ACHN (cell line): ENCODE data around the gene SDS.

Source experiments
- DNase-seq: peaks from one replicate; pipeline ENCODE4 v3.0.0-alpha.2; 2015
- in situ Hi-C: cut with HindIII; loops from 2 replicates; pipeline ENCODE4 v1.10.0; 2017; ENCODE audit warnings: low sequenced_read_pairs, low pct_ligation_motif_present, low pct_unique_long_range_greater_than_20kb

The SDS gene

DNA sequence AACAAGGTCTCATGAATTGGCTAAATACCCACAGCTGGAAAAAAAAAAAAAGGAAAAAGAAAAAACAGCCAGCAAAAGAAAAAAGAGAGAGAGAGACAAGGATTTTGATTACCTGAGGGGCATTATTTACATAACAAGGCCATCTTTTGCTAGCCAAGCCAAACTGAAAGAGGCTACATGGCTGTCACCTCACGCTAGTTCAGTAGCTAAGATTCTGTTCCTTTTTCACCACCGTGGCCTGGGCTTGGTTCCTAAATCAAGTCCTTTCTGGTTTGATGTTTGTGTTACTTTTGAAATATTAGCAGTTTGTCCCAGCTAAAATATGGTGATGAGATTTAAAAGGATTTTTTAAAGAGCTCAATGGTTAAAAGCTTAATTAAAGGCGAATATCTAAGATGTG, 2.0 kb upstream of the SDS start:
- no peak for DNase-seq
- in situ Hi-C loops, result no loop called here

- in situ Hi-C loops, result no loop called here
- no peak for DNase-seq
Observed at GRCh38 chr12:113402586-113403260, 964 bp downstream of the SDS start.

DNA sequence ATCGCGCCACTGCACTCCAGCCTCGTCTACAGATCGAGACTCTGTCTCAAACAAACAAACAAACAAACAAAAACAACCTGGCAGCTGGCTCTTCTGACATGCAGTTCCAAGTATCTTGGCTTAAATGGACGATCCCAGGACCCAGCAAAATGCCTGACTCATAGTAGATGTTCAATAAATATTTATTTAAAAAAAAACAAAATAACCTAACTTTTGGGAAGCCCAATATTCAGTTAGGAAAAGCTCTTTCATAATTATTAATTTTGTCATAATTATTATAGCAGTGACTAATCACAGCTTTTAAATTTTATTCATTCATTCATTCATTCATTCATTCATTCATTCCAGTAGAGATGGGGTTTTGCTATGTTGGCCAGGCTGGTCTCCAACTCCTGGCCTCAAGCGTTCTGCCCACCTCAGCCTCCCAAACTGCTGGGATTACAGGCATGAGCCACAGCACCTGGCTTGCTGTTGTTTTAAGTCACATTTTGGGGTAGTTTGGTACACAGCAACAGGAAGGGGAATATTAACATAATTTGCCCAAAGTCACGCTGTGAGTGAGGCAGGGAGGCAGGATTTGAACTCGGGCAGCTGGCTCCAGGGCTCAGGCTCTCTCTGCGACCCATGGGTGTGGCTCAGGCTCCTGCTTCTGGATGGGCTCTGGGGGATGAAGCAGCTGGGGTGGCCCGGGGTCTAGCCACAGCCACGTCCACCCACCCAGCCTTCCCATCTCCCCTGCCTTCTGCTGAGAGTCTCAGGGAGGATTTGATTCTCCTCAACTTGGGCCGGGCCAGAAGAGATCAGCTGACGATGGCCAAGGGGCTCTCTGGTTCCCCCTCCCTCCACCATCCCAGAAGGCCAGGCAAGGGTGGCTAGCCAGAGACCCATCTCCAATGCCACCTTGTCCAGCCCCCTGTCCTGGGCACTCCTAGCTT, 2.4 kb downstream of the SDS start:
- DNase-seq, result no peak
- in situ Hi-C loops, result no loop called here

DNA sequence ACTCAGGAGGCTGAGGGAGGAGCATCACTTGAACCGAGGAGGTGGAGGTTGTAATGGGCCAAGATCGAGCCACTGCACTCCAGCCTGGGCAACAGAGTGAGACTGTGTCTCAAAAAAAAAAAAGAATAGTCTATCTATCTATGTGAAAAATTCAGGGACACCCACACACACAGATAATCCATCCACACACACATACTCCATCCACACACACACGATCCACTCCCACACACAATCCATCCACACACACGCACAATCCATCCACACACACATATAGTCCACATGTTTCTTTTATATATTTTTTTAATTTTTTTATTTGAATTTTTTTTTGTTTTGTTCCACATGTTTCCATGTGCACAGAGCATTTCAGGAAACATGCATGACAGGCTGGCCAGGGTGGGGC, 3.3 kb downstream of the SDS start:
- no peak for DNase-seq
- in situ Hi-C loops, result no loop called here

GRCh38 chr12:113399490-113399889, 4.2 kb downstream of the SDS start:
- in situ Hi-C loops, result no loop called here
- DNase-seq, result no peak

DNA sequence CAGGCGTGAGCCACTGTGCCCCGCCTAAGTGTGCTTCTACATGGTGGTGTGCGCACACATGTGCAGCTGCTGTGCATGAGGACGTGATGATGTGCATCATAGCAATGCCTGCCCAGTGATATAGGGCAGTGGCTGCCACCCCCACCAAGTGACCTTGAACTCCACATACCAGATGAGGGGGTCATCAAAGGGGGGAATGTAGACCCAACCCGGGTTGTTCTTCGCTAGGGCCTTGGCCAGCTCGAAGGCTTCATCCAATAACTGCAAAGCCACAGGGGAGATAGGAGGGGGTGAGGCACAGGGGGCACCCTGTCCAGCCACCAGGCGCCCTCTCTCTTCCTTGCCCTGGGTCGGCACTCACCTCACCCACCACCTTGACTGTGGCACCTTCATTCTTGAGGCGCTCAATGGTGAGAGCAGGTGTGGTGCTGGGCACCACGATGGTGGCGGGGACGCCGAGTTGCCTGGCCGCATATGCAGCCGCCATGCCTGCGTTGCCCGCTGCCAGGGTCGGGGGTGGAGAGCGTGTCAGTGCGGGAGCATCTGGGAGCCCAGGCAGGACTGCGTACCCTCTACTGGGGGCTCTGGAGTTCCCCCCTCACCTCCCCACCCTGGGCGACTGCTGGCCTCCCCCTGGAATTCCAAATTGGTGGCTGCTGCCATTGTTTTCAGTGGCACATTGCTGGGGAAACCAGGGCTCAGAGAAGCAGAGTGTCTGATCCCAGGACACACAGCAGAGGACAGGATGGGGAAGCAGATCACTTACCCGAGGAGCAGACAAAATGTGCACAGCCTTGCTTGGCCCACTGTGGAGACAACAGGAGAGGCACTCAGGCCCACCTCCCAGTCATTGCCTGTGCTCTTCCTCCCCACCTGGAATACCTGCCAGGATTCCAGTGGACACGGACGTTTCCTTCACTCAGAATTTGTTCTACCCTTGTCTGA, 5.1 kb downstream of the SDS start:
- in situ Hi-C loops, result no loop called here
- no peak for DNase-seq

DNA sequence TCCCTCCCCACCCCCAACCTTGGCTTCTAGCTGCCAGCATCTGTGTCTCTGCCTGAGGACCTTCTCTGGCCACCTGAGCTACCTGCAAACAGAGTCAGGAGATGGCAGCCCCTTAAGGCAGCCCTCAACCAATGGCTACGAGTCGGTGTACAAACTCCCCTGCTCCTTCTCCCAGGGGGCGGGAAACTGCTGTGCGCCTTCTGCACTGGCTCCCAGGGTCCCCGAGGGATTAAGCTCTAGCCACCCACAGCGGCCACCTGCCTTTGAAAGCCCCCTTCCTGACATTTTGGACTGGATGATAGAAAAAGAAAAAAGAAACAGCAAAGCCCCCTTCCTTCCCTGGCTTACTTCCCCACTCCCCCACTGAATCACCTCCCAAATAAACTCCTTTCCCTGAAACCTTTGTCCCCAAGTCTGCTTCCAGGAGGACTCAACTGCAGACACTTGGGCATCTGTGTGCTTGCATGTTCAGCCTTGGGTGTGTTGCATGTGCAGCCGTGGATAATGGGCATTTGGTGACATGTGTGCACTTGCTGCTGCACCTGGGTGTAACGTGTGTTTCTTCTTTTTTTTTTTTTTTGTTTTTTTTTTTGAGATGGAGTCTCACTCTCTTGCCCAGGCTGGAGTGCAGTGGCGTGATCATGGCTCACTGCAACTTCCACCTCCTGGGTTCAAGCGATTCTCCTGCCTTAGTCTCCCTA, 6.0 kb downstream of the SDS start:
- no peak for DNase-seq
- in situ Hi-C loops, result no loop called here

DNA sequence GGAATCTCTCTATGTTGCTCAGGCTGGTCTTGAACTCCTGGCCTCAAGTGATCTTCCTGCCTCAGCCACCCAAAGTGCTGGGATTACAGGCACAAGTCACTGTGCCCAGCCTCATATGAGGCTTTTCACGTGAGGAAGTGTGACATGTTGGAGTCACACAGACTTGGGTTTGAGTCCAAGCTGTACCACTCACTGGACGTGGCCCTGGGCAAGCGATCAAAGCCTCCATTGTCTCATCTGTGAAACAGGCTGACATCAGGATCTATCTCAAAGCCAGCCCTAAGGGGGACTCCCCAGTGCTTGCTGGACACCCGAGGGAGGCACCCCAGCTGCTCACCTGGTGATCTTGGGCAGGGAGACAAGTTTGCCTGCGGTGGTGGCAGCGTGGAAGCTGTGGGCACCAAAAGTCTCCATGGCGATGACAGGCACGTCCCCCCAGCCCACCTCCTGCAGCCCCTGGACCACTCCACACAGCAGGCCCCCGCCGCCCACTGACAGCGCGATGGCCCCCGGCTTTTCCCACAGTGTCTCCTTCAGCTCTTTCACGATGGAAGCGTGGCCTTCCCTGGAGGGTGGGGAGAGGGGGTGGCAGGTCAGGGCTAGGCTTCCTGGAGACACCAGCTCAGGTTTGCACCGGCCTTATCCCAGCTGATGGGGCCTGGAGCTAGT, 6.7 kb downstream of the SDS start:
- in situ Hi-C loops, result no loop called here
- DNase-seq, result no peak

GRCh38 chr12:113396200-113396599, 7.5 kb downstream of the SDS start:
- DNase-seq, result no peak
- in situ Hi-C loops, result no loop called here

DNA sequence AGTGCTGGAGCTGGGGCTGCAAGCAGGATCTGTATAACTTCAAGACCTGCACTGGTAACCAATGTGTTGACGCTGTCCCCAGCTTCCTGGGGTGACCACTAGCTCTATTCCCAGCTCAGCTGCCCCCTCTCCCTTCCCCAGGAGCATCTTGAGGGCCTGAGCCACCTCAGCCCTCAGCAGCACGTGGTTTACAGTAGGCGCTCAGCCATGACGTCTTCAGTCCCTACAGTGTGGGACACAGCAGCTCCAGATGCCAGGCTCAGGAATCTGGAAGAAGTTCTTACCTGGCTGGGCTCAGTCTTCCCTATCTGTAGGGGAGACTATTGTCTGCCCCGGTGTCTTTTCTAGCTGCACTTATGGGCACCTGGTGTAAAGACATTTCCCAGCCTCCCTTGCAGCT, 8.6 kb downstream of the SDS start:
- DNase-seq, result no peak
- in situ Hi-C loops, result no loop called here

DNA sequence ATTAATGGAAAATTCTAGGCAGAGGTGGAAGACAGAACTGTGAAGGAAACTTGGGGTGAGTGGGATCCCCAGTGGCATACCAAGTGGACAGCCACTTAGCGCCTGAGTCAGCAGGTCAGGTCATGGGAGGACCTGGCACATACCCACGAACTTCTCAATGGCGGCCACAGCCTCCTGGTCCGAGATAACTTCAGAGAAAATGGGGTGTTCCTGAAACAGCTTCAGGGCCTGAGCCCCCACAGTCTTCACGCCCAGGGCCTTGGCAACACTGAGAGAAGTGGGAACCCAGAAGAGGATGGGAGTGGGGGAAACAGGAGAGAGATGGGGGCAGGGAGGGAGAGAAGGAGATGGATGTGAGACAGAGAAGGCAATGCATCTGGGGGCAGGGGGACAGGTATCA, 9.9 kb downstream of the SDS start:
- in situ Hi-C loops, result no loop called here

GRCh38 chr12:113392988-113393579, 10.6 kb downstream of the SDS start:
- in situ Hi-C loops, result no loop called here
- peak; percentile 76 for DNase-seq

More for the DNA sequence above, 9.9 kb downstream of the SDS start:
- no peak for DNase-seq

- in situ Hi-C loops, result no loop called here
- no peak for DNase-seq
Observed at GRCh38 chr12:113392520-113392919, 11.2 kb downstream of the SDS start.

GRCh38 chr12:113391650-113392337, 11.9 kb downstream of the SDS start:
- in situ Hi-C loops, result no loop called here
- no peak for DNase-seq

GRCh38 chr12:113391145-113391544, 12.5 kb downstream of the SDS start:
- in situ Hi-C loops, result no loop called here
- DNase-seq, result no peak

DNA sequence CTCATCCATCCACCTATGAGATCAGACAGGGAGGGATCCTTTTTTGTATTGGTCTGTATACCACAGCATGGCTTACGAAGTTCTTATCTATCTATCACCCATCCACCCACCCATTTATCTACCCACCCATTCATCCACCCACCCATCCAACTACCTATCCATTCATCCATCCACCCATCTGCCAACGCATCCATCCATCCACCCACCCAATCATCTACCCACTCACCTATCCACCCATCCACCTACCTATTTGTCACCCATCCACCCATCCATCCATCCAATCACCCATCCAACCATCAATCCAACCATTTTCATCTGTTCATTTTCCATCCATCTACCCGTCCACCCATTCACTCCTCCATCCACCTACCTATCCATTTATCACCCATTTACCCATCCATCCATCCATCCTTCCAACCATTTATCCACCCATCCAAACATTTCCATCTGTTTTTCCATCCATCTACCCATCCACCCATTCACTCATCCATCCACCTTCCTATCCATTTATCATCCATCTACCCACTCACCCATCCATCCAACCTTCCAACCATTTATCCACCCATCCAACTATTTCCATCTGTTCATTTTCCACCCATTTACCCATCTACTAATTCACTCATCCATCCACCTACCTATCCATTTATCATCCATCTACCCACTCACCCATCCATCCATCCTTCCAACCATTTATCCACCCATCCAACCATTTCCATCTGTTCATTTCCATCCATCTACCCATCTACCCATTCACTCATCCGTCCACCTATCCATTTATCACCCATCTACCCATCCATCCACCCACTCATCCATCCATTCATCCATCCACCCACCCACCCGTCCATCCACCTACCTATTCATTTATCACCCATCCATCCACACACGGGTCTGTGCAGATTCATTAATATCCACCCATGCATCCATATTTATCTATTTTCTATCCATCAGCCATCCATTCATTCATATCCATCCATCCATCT, 13.3 kb downstream of the SDS start:
- in situ Hi-C loops, result no loop called here
- no peak for DNase-seq
